ENCODE data around the gene KRT6B.
A peak's percentile ranks its signal among the peaks of the same experiment; 100 is the strongest.

Gene KRT6B

GRCh38 chr12:52423661-52424500 is 28.1 kb downstream of the KRT6B start:
- peaks cover 19% of the 10 kb centered on the region for H3K4me1 Mint-ChIP-seq
- no peaks in the 10 kb centered on the region for H3K36me3 Mint-ChIP-seq (ENCODE audit: low read depth)
- H3K27me3 Mint-ChIP-seq (ENCODE audit: low read depth): peaks cover 2% of the 10 kb centered on the region
- H3K27ac Mint-ChIP-seq: peak overlapping the region; percentile 34 to 71 (median 41)
- H3K9me3 Mint-ChIP-seq: peaks cover 2% of the 10 kb centered on the region
- no peak for TF ChIP-seq CTCF (IDR thresholded peaks at IDR 0.05; ENCODE audit: unreplicated experiment in 3 of 3)
- no peak overlapping the region for H3K4me3 Mint-ChIP-seq

GRCh38 chr12:52423035-52423434 is 28.9 kb downstream of the KRT6B start:
- H3K27me3 Mint-ChIP-seq (ENCODE audit: low read depth): no peaks in the 10 kb centered on the region
- H3K27ac Mint-ChIP-seq: peak overlapping the region; percentile 34 to 71 (median 41)
- TF ChIP-seq CTCF (IDR thresholded peaks at IDR 0.05; ENCODE audit: unreplicated experiment in 3 of 3): no peak
- H3K36me3 Mint-ChIP-seq (ENCODE audit: low read depth): no peaks in the 10 kb centered on the region
- H3K4me3 Mint-ChIP-seq: no peak overlapping the region
- peaks cover 19% of the 10 kb centered on the region for H3K4me1 Mint-ChIP-seq
- peaks cover 2% of the 10 kb centered on the region for H3K9me3 Mint-ChIP-seq

GRCh38 chr12:52419656-52420055 is 32.3 kb downstream of the KRT6B start:
- Mint-ChIP-seq H3K4me1 (peaks cover 21% of the 10 kb centered on the region), H3K27ac (no peak overlapping the region), H3K9me3 (peaks cover 2% of the 10 kb centered on the region), H3K27me3 (ENCODE audit: low read depth) (peaks cover 7% of the 10 kb centered on the region), H3K36me3 (ENCODE audit: low read depth) (no peaks in the 10 kb centered on the region), H3K4me3 (no peak overlapping the region)
- no peak for TF ChIP-seq CTCF (IDR thresholded peaks at IDR 0.05; ENCODE audit: unreplicated experiment in 3 of 3)

- Mint-ChIP-seq H3K27ac (no peak overlapping the region), H3K9me3 (peaks cover 2% of the 10 kb centered on the region), H3K4me3 (no peak overlapping the region), H3K36me3 (ENCODE audit: low read depth) (no peaks in the 10 kb centered on the region), H3K4me1 (peaks cover 13% of the 10 kb centered on the region), H3K27me3 (ENCODE audit: low read depth) (peaks cover 7% of the 10 kb centered on the region)
- TF ChIP-seq CTCF (IDR thresholded peaks at IDR 0.05; ENCODE audit: unreplicated experiment in 3 of 3): no peak
These were observed 33.3 kb downstream of the KRT6B start for GRCh38 chr12:52418576-52419110.

- H3K27me3 Mint-ChIP-seq (ENCODE audit: low read depth): peaks cover 7% of the 10 kb centered on the region
- peaks cover 6% of the 10 kb centered on the region for H3K4me1 Mint-ChIP-seq
- H3K9me3 Mint-ChIP-seq: peaks cover 2% of the 10 kb centered on the region
- no peak overlapping the region for H3K27ac Mint-ChIP-seq
- no peaks in the 10 kb centered on the region for H3K36me3 Mint-ChIP-seq (ENCODE audit: low read depth)
- H3K4me3 Mint-ChIP-seq: no peak overlapping the region
- TF ChIP-seq CTCF (IDR thresholded peaks at IDR 0.05; ENCODE audit: unreplicated experiment in 3 of 3): no peak
These were observed 34.2 kb downstream of the KRT6B start for GRCh38 chr12:52417740-52418139.

GRCh38 chr12:52416795-52417194 is 35.2 kb downstream of the KRT6B start:
- H3K27ac Mint-ChIP-seq: no peak overlapping the region
- peaks cover 6% of the 10 kb centered on the region for H3K4me1 Mint-ChIP-seq
- no peak for TF ChIP-seq CTCF (IDR thresholded peaks at IDR 0.05; ENCODE audit: unreplicated experiment in 3 of 3)
- peaks cover 2% of the 10 kb centered on the region for H3K9me3 Mint-ChIP-seq
- H3K4me3 Mint-ChIP-seq: no peak overlapping the region
- peaks cover 11% of the 10 kb centered on the region for H3K27me3 Mint-ChIP-seq (ENCODE audit: low read depth)
- no peaks in the 10 kb centered on the region for H3K36me3 Mint-ChIP-seq (ENCODE audit: low read depth)

All from nephron (organoid).